H9 (cell line): Measurements from ENCODE around the gene CDH4. TPM values are rescaled to one million over a fixed set of nuclear protein-coding genes. Genes with fewer than 3 reads are reported as not detected.

Source experiments
- DNase-seq: peaks from one replicate; pipeline ENCODE4 v3.0.0-alpha.2; 2017
- H2AFZ ChIP-seq: one replicate; pipeline ENCODE4 v1.6.1; 2013; ENCODE audit warnings: mild to moderate bottlenecking, low read length, control low read depth, moderate library complexity
- H2AK5ac ChIP-seq: 2 replicates; pipeline ENCODE4 v1.6.1; 2013; ENCODE audit warnings: low read length, control low read depth, mixed read lengths; ENCODE audit not compliant: insufficient read length
- H2BK120ac ChIP-seq: one replicate; pipeline ENCODE4 v1.6.1; 2013; ENCODE audit warnings: low read depth, mild to moderate bottlenecking, low read length, control low read depth, inconsistent platforms; ENCODE audit not compliant: poor library complexity, severe bottlenecking
- H2BK12ac ChIP-seq: 2 replicates; pipeline ENCODE4 v1.6.1; 2013; ENCODE audit warnings: low read length, control low read depth, mixed read lengths, low read depth; ENCODE audit not compliant: insufficient read length
- H2BK15ac ChIP-seq: 2 replicates; pipeline ENCODE4 v1.6.1; 2013; ENCODE audit warnings: low read depth, low read length, control low read depth
- H2BK20ac ChIP-seq: one replicate; pipeline ENCODE4 v1.6.1; 2013; ENCODE audit warnings: low read depth, mild to moderate bottlenecking, low read length, control low read depth, inconsistent platforms; ENCODE audit not compliant: poor library complexity, severe bottlenecking
- H2BK5ac ChIP-seq: 2 replicates; pipeline ENCODE4 v1.6.1; 2013; ENCODE audit warnings: low read length, control low read depth, mixed read lengths; ENCODE audit not compliant: insufficient read length
- H3K14ac ChIP-seq: 2 replicates; pipeline ENCODE4 v1.6.1; 2013; ENCODE audit warnings: low read length, control low read depth; ENCODE audit not compliant: insufficient read depth
- H3K18ac ChIP-seq: 2 replicates; pipeline ENCODE4 v1.6.1; 2013; ENCODE audit warnings: low read depth, mild to moderate bottlenecking, mixed read lengths, low read length, control low read depth; ENCODE audit not compliant: insufficient read length
- H3K23ac ChIP-seq: 2 replicates; pipeline ENCODE4 v1.6.1; 2013; ENCODE audit warnings: low read length, control low read depth, mixed read lengths, low read depth; ENCODE audit not compliant: insufficient read length
- H3K23me2 ChIP-seq: 2 replicates; pipeline ENCODE4 v1.6.1; 2013; ENCODE audit warnings: low read depth, mild to moderate bottlenecking, mixed read lengths, low read length, control low read depth; ENCODE audit not compliant: insufficient read length, poor library complexity, severe bottlenecking
- H3K27ac ChIP-seq: 2 replicates; pipeline ENCODE4 v1.5.1; 2013; ENCODE audit warnings: low read length, control low read depth, mixed read lengths, low read depth; ENCODE audit not compliant: insufficient read length
- H3K27me3 ChIP-seq: 2 replicates; pipeline ENCODE4 v1.6.1; 2013; ENCODE audit warnings: low read length, control low read depth, inconsistent platforms; ENCODE audit not compliant: insufficient read depth
- H3K4ac ChIP-seq: 2 replicates; pipeline ENCODE4 v1.6.1; 2013; ENCODE audit warnings: low read depth, mild to moderate bottlenecking, control low read depth, inconsistent platforms, low read length, moderate library complexity
- H3K4me1 ChIP-seq: 2 replicates; pipeline ENCODE4 v1.6.1; 2013; ENCODE audit warnings: low read length, control low read depth, inconsistent platforms; ENCODE audit not compliant: insufficient read depth
- H3K4me2 ChIP-seq: 2 replicates; pipeline ENCODE4 v1.6.1; 2013; ENCODE audit warnings: low read length, control low read depth, mixed read lengths; ENCODE audit not compliant: insufficient read length, insufficient read depth
- H3K56ac ChIP-seq: 2 replicates; pipeline ENCODE4 v1.6.1; 2013; ENCODE audit warnings: low read depth, mild to moderate bottlenecking, mixed read lengths, low read length, control low read depth; ENCODE audit not compliant: insufficient read length
- H3K79me1 ChIP-seq: 2 replicates; pipeline ENCODE4 v1.6.1; 2013; ENCODE audit warnings: low read depth, mild to moderate bottlenecking, moderate library complexity, low read length, control low read depth, inconsistent platforms; ENCODE audit not compliant: insufficient read depth, poor library complexity, severe bottlenecking
- H3K79me2 ChIP-seq: 2 replicates; pipeline ENCODE4 v1.6.1; 2013; ENCODE audit warnings: low read length, control low read depth, inconsistent platforms; ENCODE audit not compliant: insufficient read depth
- H3K9ac ChIP-seq: 2 replicates; pipeline ENCODE4 v1.6.1; 2013; ENCODE audit warnings: low read length, control low read depth, mixed read lengths; ENCODE audit not compliant: insufficient read length; ENCODE audit errors: extremely low read depth
- H3K9me3 ChIP-seq: one replicate; pipeline ENCODE4 v1.6.1; 2013; ENCODE audit warnings: low read depth, low read length, inconsistent platforms; ENCODE audit not compliant: control insufficient read depth
- H3T11ph ChIP-seq: one replicate; pipeline ENCODE4 v1.6.1; 2013; ENCODE audit warnings: mild to moderate bottlenecking, low read length, control low read depth, inconsistent platforms
- H4K20me1 ChIP-seq: one replicate; pipeline ENCODE4 v1.6.1; 2013; ENCODE audit not compliant: control insufficient read depth, insufficient read length, insufficient read depth
- H4K5ac ChIP-seq: 2 replicates; pipeline ENCODE4 v1.6.1; 2013; ENCODE audit warnings: low read depth, mild to moderate bottlenecking, mixed read lengths, low read length, control low read depth; ENCODE audit not compliant: insufficient read length
- H4K8ac ChIP-seq: replicated peaks from 2 replicates; pipeline ENCODE4 v1.6.1; 2013; ENCODE audit warnings: low read length, control low read depth, mixed read lengths, low read depth; ENCODE audit not compliant: insufficient read length
- H4K91ac ChIP-seq: 2 replicates; pipeline ENCODE4 v1.6.1; 2013; ENCODE audit warnings: low read depth, mild to moderate bottlenecking, moderate library complexity, mixed read lengths, low read length, control low read depth; ENCODE audit not compliant: insufficient read length
- H3K27ac Mint-ChIP-seq, 3 experiments: 2 replicates in 2 of 3; 3 replicates in 1 of 3; pipeline ENCODE4 v1.8.0; 2020 to 2021; ENCODE audit warnings: mixed read lengths in 3 of 3, mild to moderate bottlenecking in 1 of 3, moderate library complexity in 1 of 3
- H3K27me3 Mint-ChIP-seq: 2 replicates; pipeline ENCODE4 v1.8.0; 2021; ENCODE audit warnings: low read depth, mild to moderate bottlenecking, moderate library complexity, mixed read lengths
- H3K36me3 Mint-ChIP-seq, 3 experiments: 2 replicates in 2 of 3; 3 replicates in 1 of 3; pipeline ENCODE4 v1.8.0; 2020 to 2021; ENCODE audit warnings: low read depth in 3 of 3, mixed read lengths in 3 of 3; ENCODE audit not compliant: insufficient read depth in 1 of 3
- H3K4me1 Mint-ChIP-seq, 2 experiments: 2 replicates each; pipeline ENCODE4 v1.8.0; 2020; ENCODE audit warnings: mixed read lengths in 2 of 2
- H3K4me3 Mint-ChIP-seq, 2 experiments: 2 replicates in 1 of 2; 3 replicates in 1 of 2; pipeline ENCODE4 v1.8.0; 2020 to 2021; ENCODE audit warnings: mild to moderate bottlenecking in 2 of 2, mixed read lengths in 2 of 2, moderate library complexity in 1 of 2
- H3K9me3 Mint-ChIP-seq, 2 experiments: 2 replicates in 1 of 2; 3 replicates in 1 of 2; pipeline ENCODE4 v1.8.0; 2020; ENCODE audit warnings: mild to moderate bottlenecking in 2 of 2, mixed read lengths in 2 of 2, moderate library complexity in 1 of 2
- WGBS: extraction: QIAGEN DNeasy Blood & Tissue Kit; methylation state at CpG from one replicate; pipeline ENCODE4 v1.1.7; 2013; ENCODE audit warnings: missing lambda C conversion rate, low lambda C conversion rate, mixed read lengths; ENCODE audit not compliant: insufficient read length; ENCODE audit errors: extremely low coverage; 5-methylcytosine and 5-hydroxymethylcytosine counted together
- total RNA-seq: library from RNA; stranded (reverse); gene quantifications from 2 replicates; pipeline ENCODE4 v1.2.1, GENCODE V29; 2021
- TF ChIP-seq, protein P1 (sequence below): fragments of 200-600 bp; sonication (generic); conservative IDR thresholded peaks from 3 replicates; pipeline ENCODE4 v1.8.0; 2021; ENCODE audit warnings: antibody characterized with exemption, mild to moderate bottlenecking

The CDH4 gene
- total RNA-seq, 1 experiment from 2014 or later = 3.0 TPM

DNA sequence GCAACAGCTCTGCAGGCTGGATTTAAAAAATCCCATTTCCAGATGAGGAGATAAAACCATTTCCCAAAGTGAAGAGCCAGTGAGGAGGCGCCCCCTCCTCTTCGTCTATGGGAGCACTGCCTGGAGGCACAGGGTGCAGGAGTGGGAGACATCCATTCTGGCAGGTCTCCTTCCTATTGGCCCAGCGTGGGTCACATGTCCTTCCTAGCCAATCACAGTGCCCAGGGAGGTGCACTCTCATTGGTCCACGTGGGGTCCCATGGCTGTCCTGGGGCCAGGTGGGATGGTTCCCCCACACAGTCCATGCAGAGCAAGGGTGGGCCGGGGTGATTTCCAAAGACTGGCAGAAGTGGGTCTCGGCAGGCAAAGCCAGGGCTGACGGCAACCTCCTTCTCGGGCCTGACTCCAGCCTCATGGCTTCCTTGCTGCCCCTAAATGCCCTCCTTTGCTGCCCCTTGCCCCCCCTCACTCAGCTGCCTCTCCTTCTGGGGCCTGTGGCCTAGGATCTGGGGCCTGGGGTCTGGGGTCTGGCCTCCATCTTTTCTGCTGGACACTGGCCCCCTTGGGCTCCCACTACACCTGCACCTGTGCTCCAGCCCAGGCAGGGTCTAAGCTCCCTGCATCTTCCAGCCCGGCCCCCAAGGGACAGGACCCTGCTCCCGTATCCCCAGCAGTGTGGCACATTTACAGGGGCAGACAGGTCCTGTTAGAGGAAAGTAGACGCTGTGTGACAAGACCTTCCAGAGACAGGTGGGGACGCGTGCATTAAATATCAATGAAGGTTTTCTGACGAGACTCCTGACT lies 581.9 kb downstream of the CDH4 start:
- TF ChIP-seq, protein P1, sequence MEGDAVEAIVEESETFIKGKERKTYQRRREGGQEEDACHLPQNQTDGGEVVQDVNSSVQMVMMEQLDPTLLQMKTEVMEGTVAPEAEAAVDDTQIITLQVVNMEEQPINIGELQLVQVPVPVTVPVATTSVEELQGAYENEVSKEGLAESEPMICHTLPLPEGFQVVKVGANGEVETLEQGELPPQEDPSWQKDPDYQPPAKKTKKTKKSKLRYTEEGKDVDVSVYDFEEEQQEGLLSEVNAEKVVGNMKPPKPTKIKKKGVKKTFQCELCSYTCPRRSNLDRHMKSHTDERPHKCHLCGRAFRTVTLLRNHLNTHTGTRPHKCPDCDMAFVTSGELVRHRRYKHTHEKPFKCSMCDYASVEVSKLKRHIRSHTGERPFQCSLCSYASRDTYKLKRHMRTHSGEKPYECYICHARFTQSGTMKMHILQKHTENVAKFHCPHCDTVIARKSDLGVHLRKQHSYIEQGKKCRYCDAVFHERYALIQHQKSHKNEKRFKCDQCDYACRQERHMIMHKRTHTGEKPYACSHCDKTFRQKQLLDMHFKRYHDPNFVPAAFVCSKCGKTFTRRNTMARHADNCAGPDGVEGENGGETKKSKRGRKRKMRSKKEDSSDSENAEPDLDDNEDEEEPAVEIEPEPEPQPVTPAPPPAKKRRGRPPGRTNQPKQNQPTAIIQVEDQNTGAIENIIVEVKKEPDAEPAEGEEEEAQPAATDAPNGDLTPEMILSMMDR = no peak
- Mint-ChIP-seq H3K27me3 (peaks cover 44% of the 10 kb centered on the region), H3K9me3 (peaks cover 3% of the 10 kb centered on the region in 2 experiments; a peak in 3 of 5 replicates), H3K27ac (0 out of 7 replicates have a peak overlapping the region, but pooled peaks of 1 of the 3 experiments have one; percentile 4), H3K4me3 (no peak overlapping the region), H3K36me3 (peaks cover 0 to 3% (median 0%) of the 10 kb centered on the region in 3 experiments; a peak in 1 of 7 replicates), H3K4me1 (peaks cover 0 to 4% of the 10 kb centered on the region in 2 experiments; a peak in 1 of 4 replicates)
- Histone ChIP-seq H2BK15ac (no peak overlapping the region), H4K91ac (no peak overlapping the region), H2AK5ac (no peak overlapping the region), H2AFZ (no peak overlapping the region), H3K4me2 (no peak overlapping the region), H4K20me1 (no peaks in the 10 kb centered on the region), H3T11ph (no peak overlapping the region), H3K9me3 (no peaks in the 10 kb centered on the region), H3K14ac (no peak overlapping the region), H3K23ac (no peak overlapping the region), H4K8ac (no peak overlapping the region), H2BK12ac (no peak overlapping the region), H3K18ac (no peak overlapping the region), H3K4me1 (no peaks in the 10 kb centered on the region), H2BK5ac (no peak overlapping the region), H3K4ac (no peak overlapping the region), H3K27ac (no peak overlapping the region), H3K23me2 (no peaks in the 10 kb centered on the region), H3K9ac (no peak overlapping the region), H2BK20ac (no peak overlapping the region), H3K79me2 (no peaks in the 10 kb centered on the region), H2BK120ac (no peak overlapping the region), H3K79me1 (no peaks in the 10 kb centered on the region), H4K5ac (no peak overlapping the region), H3K56ac (no peak overlapping the region), H3K27me3 (no peaks in the 10 kb centered on the region; the same call in 1 of the 2 replicates)
- no CpG with 5 or more reads among the region's 14 CpGs for WGBS
- no peak for DNase-seq
